DND-41 (cell line): Measurements from ENCODE around the gene NFIB.

Experiments used
- EZH2 ChIP-seq: IDR thresholded peaks from 3 replicates; pipeline ENCODE4 v1.6.1; 2012; ENCODE audit warnings: borderline replicate concordance, low read depth, mild to moderate bottlenecking, moderate library complexity, low read length, inconsistent platforms; ENCODE audit not compliant: severe bottlenecking
- TF ChIP-seq, protein P1 (sequence below): IDR thresholded peaks from 2 replicates; pipeline ENCODE4 v1.5.1; 2012; ENCODE audit warnings: borderline replicate concordance, low read length, moderate library complexity, mild to moderate bottlenecking; ENCODE audit not compliant: poor library complexity, severe bottlenecking; ENCODE audit errors: extremely low read depth

DNA sequence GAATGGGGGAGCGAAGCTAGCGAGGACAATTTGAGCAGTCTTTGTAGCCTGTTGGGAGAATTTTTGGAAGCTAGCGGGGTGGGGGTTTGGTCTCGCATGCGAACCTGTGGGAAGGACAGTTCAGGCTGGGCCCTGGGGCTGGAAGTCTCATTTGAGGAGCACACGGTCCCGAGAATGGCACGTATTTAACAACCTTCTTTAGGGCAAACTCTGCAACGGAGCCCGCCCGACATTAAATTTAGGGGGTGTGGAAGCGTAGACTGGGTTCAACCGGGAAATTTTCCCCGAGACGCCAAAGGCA is 35.2 kb upstream of the NFIB start:
- TF ChIP-seq, protein P1, sequence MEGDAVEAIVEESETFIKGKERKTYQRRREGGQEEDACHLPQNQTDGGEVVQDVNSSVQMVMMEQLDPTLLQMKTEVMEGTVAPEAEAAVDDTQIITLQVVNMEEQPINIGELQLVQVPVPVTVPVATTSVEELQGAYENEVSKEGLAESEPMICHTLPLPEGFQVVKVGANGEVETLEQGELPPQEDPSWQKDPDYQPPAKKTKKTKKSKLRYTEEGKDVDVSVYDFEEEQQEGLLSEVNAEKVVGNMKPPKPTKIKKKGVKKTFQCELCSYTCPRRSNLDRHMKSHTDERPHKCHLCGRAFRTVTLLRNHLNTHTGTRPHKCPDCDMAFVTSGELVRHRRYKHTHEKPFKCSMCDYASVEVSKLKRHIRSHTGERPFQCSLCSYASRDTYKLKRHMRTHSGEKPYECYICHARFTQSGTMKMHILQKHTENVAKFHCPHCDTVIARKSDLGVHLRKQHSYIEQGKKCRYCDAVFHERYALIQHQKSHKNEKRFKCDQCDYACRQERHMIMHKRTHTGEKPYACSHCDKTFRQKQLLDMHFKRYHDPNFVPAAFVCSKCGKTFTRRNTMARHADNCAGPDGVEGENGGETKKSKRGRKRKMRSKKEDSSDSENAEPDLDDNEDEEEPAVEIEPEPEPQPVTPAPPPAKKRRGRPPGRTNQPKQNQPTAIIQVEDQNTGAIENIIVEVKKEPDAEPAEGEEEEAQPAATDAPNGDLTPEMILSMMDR = no peak
- no peak for TF ChIP-seq EZH2
